C4-2B (cell line): ENCODE data around the gene SNX7.

Source experiments
- CTCF ChIP-seq: fragments of 450-650 bp; conservative IDR thresholded peaks from 2 replicates; pipeline ENCODE4 v1.5.1; 2017; ENCODE audit warnings: mild to moderate bottlenecking
- ZFX ChIP-seq: fragments of 450-650 bp; IDR thresholded peaks from 2 replicates; pipeline ENCODE4 v1.6.1; 2017

- TF ChIP-seq CTCF (no peak), ZFX (no peak)
Measured at GRCh38 chr1:98702976-98703375, 41.5 kb downstream of the SNX7 start.
